Measurements from ENCODE around the gene TLNRD1. TPM values are rescaled to one million over a fixed set of nuclear protein-coding genes. Genes with fewer than 3 reads are reported as not detected.

The TLNRD1 gene
- total RNA-seq, 2 donors from 2014 or later = 34.0 to 51.1 TPM

- H3K36me3 ChIP-seq = no peaks in the 10 kb centered on the region
- no peak for TF ChIP-seq CTCF (IDR thresholded peaks at IDR 0.05)
Observed at GRCh38 chr15:81050259-81050658, 49.5 kb downstream of the TLNRD1 start.

GRCh38 chr15:81050805-81051204 is 50.1 kb downstream of the TLNRD1 start:
- no peak for ATAC-seq (ENCODE audit: insufficient number of reproducible peaks, low FRiP score, low read depth)
- Histone ChIP-seq H3K27me3 (replicated peaks; ENCODE audit: insufficient read depth) (no peaks in the 10 kb centered on the region), H3K27ac (no peak overlapping the region), H3K9me3 (no peaks in the 10 kb centered on the region), H3K4me1 (ENCODE audit: control insufficient read depth in 1 of 2, low read depth in 2 of 2) (no peaks in the 10 kb centered on the region), H3K4me3 (no peak overlapping the region), H3K36me3 (no peaks in the 10 kb centered on the region)
- TF ChIP-seq CTCF (IDR thresholded peaks at IDR 0.05) = no peak
- no peak for DNase-seq (ENCODE audit: low spot score)

More at GRCh38 chr15:81050259-81050658, 49.5 kb downstream of the TLNRD1 start:
- no peak for DNase-seq (ENCODE audit: low spot score)
- Histone ChIP-seq H3K9me3 (no peaks in the 10 kb centered on the region), H3K4me1 (ENCODE audit: control insufficient read depth in 1 of 2, low read depth in 2 of 2) (no peaks in the 10 kb centered on the region), H3K27me3 (replicated peaks; ENCODE audit: insufficient read depth) (no peaks in the 10 kb centered on the region), H3K4me3 (no peak overlapping the region), H3K27ac (no peak overlapping the region)
- ATAC-seq (ENCODE audit: insufficient number of reproducible peaks, low FRiP score, low read depth) = no peak

GRCh38 chr15:81052046-81052445 is 51.3 kb downstream of the TLNRD1 start:
- no peaks in the 10 kb centered on the region for H3K36me3 ChIP-seq
- no peaks in the 10 kb centered on the region for H3K27me3 ChIP-seq (replicated peaks; ENCODE audit: insufficient read depth)
- H3K9me3 ChIP-seq = no peaks in the 10 kb centered on the region
- no peak overlapping the region for H3K27ac ChIP-seq
- no peak for ATAC-seq (ENCODE audit: insufficient number of reproducible peaks, low FRiP score, low read depth)
- H3K4me1 ChIP-seq (ENCODE audit: control insufficient read depth in 1 of 2, low read depth in 2 of 2) = peaks cover 0 to 3% of the 10 kb centered on the region in 2 donors
- no peak for TF ChIP-seq CTCF (IDR thresholded peaks at IDR 0.05)
- no peak overlapping the region for H3K4me3 ChIP-seq
- no peak for DNase-seq (ENCODE audit: low spot score)

- ATAC-seq (ENCODE audit: insufficient number of reproducible peaks, low FRiP score, low read depth) = no peak
- no peak for TF ChIP-seq CTCF (IDR thresholded peaks at IDR 0.05)
- peaks cover 7% of the 10 kb centered on the region for H3K9me3 ChIP-seq
- H3K36me3 ChIP-seq = no peaks in the 10 kb centered on the region
- no peak overlapping the region for H3K4me3 ChIP-seq
- DNase-seq (ENCODE audit: low spot score) = no peak
- H3K4me1 ChIP-seq (ENCODE audit: control insufficient read depth in 1 of 2, low read depth in 2 of 2) = peaks cover 0 to 3% of the 10 kb centered on the region in 2 donors
- no peaks in the 10 kb centered on the region for H3K27me3 ChIP-seq (replicated peaks; ENCODE audit: insufficient read depth)
- H3K27ac ChIP-seq = no peak overlapping the region
Observed at GRCh38 chr15:81053621-81054020, 52.9 kb downstream of the TLNRD1 start.

GRCh38 chr15:81054236-81054635 is 53.5 kb downstream of the TLNRD1 start:
- peaks cover 0 to 3% of the 10 kb centered on the region in 2 donors for H3K4me1 ChIP-seq (ENCODE audit: control insufficient read depth in 1 of 2, low read depth in 2 of 2)
- DNase-seq (ENCODE audit: low spot score) (no peak), ATAC-seq (ENCODE audit: insufficient number of reproducible peaks, low FRiP score, low read depth) (no peak)
- peaks cover 7% of the 10 kb centered on the region for H3K9me3 ChIP-seq
- TF ChIP-seq CTCF (IDR thresholded peaks at IDR 0.05) = no peak
- H3K27me3 ChIP-seq (replicated peaks; ENCODE audit: insufficient read depth) = no peaks in the 10 kb centered on the region
- no peaks in the 10 kb centered on the region for H3K36me3 ChIP-seq
- no peak overlapping the region for H3K27ac ChIP-seq
- H3K4me3 ChIP-seq = no peak overlapping the region

Other genes starting within 250 kb of the TLNRD1 start
- gene CEMIP, start 221.6 kb upstream of the TLNRD1 start, total RNA-seq = 1 to 10 TPM; 1.1 to 1.2 TPM
- gene MESD, start 11.1 kb upstream of the TLNRD1 start, total RNA-seq = 10 to 100 TPM; 36.8 to 39.0 TPM
- 1 to 10 TPM in 1 of 2 donors, not detected in 1; 1.1 TPM for gene CFAP161, start 133.3 kb downstream of the TLNRD1 start, total RNA-seq
- 10 to 100 TPM; 11.1 to 17.1 TPM for gene IL16, start 196.0 kb downstream of the TLNRD1 start, total RNA-seq

All from thoracic aorta (tissue), 2 donors.